HepG2 (cell line): ENCODE data around the gene CHRD. TPM values are rescaled to one million over a fixed set of nuclear protein-coding genes. Genes with fewer than 3 reads are reported as not detected.

Experiments used
- ATRX ChIP-seq: sonication (generic); formaldehyde crosslinking; IDR thresholded peaks from 2 replicates; pipeline ENCODE4 v1.4.0; 2020; ENCODE audit warnings: missing genetic modification reagents, borderline replicate concordance
- EED ChIP-seq: sonication (generic); formaldehyde crosslinking; IDR thresholded peaks from 2 replicates; pipeline ENCODE4 v1.5.0; 2020; ENCODE audit warnings: mild to moderate bottlenecking, missing genetic modification reagents
- FOXP4 ChIP-seq: sonication (generic); formaldehyde crosslinking; IDR thresholded peaks from 2 replicates; pipeline ENCODE4 v1.4.0; 2020; ENCODE audit warnings: missing genetic modification reagents
- GABPA ChIP-seq, 2 experiments: IDR thresholded peaks; 2 replicates each; pipeline ENCODE4 v1.6.1; 2011 to 2016; ENCODE audit warnings: low read depth in 2 of 2, low read length in 1 of 2, missing biosample characterization in 1 of 2, missing genetic modification characterization in 1 of 2
- GABPB1 ChIP-seq: IDR thresholded peaks from 2 replicates; pipeline ENCODE4 v1.6.1; 2016; ENCODE audit warnings: mild to moderate bottlenecking, missing genetic modification reagents, moderate library complexity, missing compliant biosample characterization
- GFI1 ChIP-seq: sonication (generic); formaldehyde crosslinking; IDR thresholded peaks from 2 replicates; pipeline ENCODE4 v1.5.0; 2020; ENCODE audit warnings: missing genetic modification reagents, mild to moderate bottlenecking, borderline replicate concordance
- IRX3 ChIP-seq: sonication (generic); formaldehyde crosslinking; IDR thresholded peaks from 2 replicates; pipeline ENCODE4 v1.8.1; 2023; ENCODE audit warnings: mild to moderate bottlenecking, low read depth, missing genetic modification reagents, borderline replicate concordance
- NR2F2 ChIP-seq: IDR thresholded peaks from 2 replicates; pipeline ENCODE4 v1.6.1; 2012; ENCODE audit warnings: low read depth, inconsistent platforms, borderline replicate concordance
- TEAD3 ChIP-seq: optimal IDR thresholded peaks from 2 replicates; pipeline ENCODE3; 2016; ENCODE audit warnings: borderline replicate concordance
- THAP11 ChIP-seq: IDR thresholded peaks from 2 replicates; pipeline ENCODE4 v1.6.1; 2016; ENCODE audit warnings: missing biosample characterization, missing genetic modification reagents
- UBTF ChIP-seq: sonication (generic); formaldehyde crosslinking; IDR thresholded peaks from 2 replicates; pipeline ENCODE4 v1.4.0; 2020; ENCODE audit warnings: mild to moderate bottlenecking, missing genetic modification reagents
- XBP1 ChIP-seq: sonication (generic); formaldehyde crosslinking; IDR thresholded peaks from 2 replicates; pipeline ENCODE4 v1.5.0; 2020; ENCODE audit warnings: missing genetic modification reagents
- ZFP41 ChIP-seq: sonication (generic); formaldehyde crosslinking; IDR thresholded peaks from 2 replicates; pipeline ENCODE4 v1.4.0; 2020; ENCODE audit warnings: mild to moderate bottlenecking, missing genetic modification reagents, borderline replicate concordance
- ZFX ChIP-seq: sonication (generic); formaldehyde crosslinking; IDR thresholded peaks from 2 replicates; pipeline ENCODE4 v1.4.0; 2020; ENCODE audit warnings: mild to moderate bottlenecking, low read depth, missing genetic modification reagents, moderate library complexity
- ZNF282 ChIP-seq: fragments of 450-650 bp; IDR thresholded peaks from 2 replicates; pipeline ENCODE4 v1.6.1; 2018; ENCODE audit not compliant: partially characterized antibody
- ZNF431 ChIP-seq: sonication (generic); formaldehyde crosslinking; IDR thresholded peaks from 2 replicates; pipeline ENCODE4 v1.9.0; 2022; ENCODE audit warnings: missing genetic modification reagents, low read depth, mild to moderate bottlenecking, borderline replicate concordance
- ZNF619 ChIP-seq: sonication (generic); formaldehyde crosslinking; IDR thresholded peaks from 2 replicates; pipeline ENCODE4 v1.4.0; 2020; ENCODE audit warnings: mild to moderate bottlenecking, missing genetic modification reagents
- ZNF724P ChIP-seq: sonication (generic); formaldehyde crosslinking; IDR thresholded peaks from 2 replicates; pipeline ENCODE4 v1.8.0; 2022; ENCODE audit warnings: missing genetic modification reagents, borderline replicate concordance
- ZNF772 ChIP-seq: sonication (generic); formaldehyde crosslinking; IDR thresholded peaks from 2 replicates; pipeline ENCODE4 v1.5.0; 2020; ENCODE audit warnings: mild to moderate bottlenecking, missing genetic modification reagents
- ZSCAN21 ChIP-seq: sonication (generic); formaldehyde crosslinking; IDR thresholded peaks from 2 replicates; pipeline ENCODE4 v1.8.0; 2022; ENCODE audit warnings: mild to moderate bottlenecking, missing genetic modification reagents, moderate library complexity, borderline replicate concordance
- polyA plus RNA-seq, 8 experiments: library from polyadenylated mRNA; depleted of rRNA in 3 of 8; stranded (reverse) in 7 of 8; unstranded in 1 of 8; fragments of >200 nt; fragmentation: Illumina TruSeq in 4 of 8; extraction: Trizol in 4 of 8; gene quantifications; 2 replicates each; pipeline versions ENCODE4 v1.2.1 to v1.2.3, GENCODE V29; 2011 to 2016; ENCODE audit warnings: low read depth in 4 of 8, missing spikeins in 1 of 8, mixed read lengths in 1 of 8; ENCODE audit not compliant: insufficient read depth in 1 of 8
- total RNA-seq, 5 experiments: library from RNA; depleted of rRNA; stranded (reverse); fragments of >200 nt; fragmentation: Illumina TruSeq; extraction: Trizol; gene quantifications; 2 replicates each; pipeline ENCODE4 v1.2.3, GENCODE V29; 2016; ENCODE audit warnings: low read depth in 1 of 5
- TF ChIP-seq, protein P1 (sequence below): fragments of 450-650 bp; IDR thresholded peaks from 2 replicates; pipeline ENCODE4 v1.6.1; 2016
- TF ChIP-seq, protein P2 (sequence below): IDR thresholded peaks from 2 replicates; pipeline ENCODE4 v1.6.1; 2016; ENCODE audit warnings: missing compliant biosample characterization, missing genetic modification reagents, borderline replicate concordance

Gene CHRD
- total and polyA plus RNA-seq, 2 of the 13 experiments (the other 11 are each of a cell fraction or from before 2014, with no cell fraction given) = 22.2 to 35.2 TPM

DNA sequence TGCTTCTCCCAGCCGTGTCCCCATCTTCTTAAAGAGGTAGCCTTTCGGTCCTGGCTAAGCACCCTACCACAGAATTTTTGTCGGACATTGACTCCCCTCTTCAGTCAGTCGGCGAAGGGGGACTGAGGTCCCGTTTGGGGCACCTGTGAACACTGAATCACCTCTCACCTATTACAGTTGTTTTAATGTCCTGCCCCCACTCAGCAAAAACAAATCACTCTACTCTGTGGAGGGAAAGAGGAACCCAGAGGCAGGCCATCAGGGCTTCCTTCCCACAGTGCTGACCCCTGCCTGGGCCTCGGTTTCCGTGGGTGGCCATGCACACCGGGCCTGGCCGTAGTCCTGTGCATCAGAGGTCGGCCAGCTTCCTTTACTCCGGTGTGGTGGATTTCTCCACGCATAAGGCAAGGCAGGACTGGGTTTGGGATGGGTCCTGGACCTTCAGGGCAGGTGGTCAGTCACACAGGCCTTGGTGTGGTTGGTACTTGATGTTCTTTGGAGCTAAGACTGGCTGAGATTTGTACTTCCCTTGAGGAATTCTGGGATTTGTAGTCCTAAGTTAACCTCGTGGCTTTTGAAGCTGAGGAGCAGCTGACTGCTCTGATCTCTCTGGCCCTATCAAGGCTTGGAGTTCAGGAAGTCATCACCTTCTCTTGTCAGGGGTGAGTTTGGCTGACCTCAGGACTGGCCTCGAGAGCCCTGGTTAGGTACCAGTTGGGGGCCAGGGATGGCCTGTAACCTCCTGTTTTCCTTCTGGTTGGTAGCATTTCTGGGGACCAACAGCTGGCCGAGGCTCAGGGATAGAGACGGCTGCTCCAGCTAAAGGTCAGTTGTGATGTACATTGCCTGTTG lies 43.1 kb upstream of the CHRD start (continued):
- TF ChIP-seq, protein P1, sequence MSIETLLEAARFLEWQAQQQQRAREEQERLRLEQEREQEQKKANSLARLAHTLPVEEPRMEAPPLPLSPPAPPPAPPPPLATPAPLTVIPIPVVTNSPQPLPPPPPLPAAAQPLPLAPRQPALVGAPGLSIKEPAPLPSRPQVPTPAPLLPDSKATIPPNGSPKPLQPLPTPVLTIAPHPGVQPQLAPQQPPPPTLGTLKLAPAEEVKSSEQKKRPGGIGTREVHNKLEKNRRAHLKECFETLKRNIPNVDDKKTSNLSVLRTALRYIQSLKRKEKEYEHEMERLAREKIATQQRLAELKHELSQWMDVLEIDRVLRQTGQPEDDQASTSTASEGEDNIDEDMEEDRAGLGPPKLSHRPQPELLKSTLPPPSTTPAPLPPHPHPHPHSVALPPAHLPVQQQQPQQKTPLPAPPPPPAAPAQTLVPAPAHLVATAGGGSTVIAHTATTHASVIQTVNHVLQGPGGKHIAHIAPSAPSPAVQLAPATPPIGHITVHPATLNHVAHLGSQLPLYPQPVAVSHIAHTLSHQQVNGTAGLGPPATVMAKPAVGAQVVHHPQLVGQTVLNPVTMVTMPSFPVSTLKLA = no peak
- TF ChIP-seq ZNF724P (CRISPR knock-in tag) (0 out of 2 replicates have a peak, but pooled peaks have one; percentile 43), ATRX (CRISPR knock-in tag) (no peak), ZNF282 (no peak), IRX3 (CRISPR knock-in tag) (no peak), NR2F2 (no peak), THAP11 (CRISPR knock-in tag) (peak; percentile 97), ZSCAN21 (CRISPR knock-in tag) (no peak), ZNF431 (CRISPR knock-in tag) (no peak), GABPB1 (CRISPR knock-in tag) (peak; percentile 72), FOXP4 (CRISPR knock-in tag) (no peak), GABPA (IDR thresholded peaks at IDR 0.05; ENCODE audit: low read depth, low read length) (no peak), GABPA (CRISPR knock-in tag; IDR thresholded peaks at IDR 0.05; ENCODE audit: low read depth) (peak; percentile 82), ZFX (peak; percentile 88; the same call in 1 of the 2 replicates), GFI1 (CRISPR knock-in tag) (peak; percentile 94), UBTF (CRISPR knock-in tag) (peak; percentile 29; the same call in 1 of the 2 replicates), ZNF619 (CRISPR knock-in tag) (0 out of 2 replicates have a peak, but pooled peaks have one; percentile 25), XBP1 (no peak), ZNF772 (CRISPR knock-in tag) (peak; percentile 54; the same call in 1 of the 2 replicates), ZFP41 (0 out of 2 replicates have a peak, but pooled peaks have one; percentile 51), TEAD3 (no peak), EED (CRISPR knock-in tag) (no peak)
- TF ChIP-seq, protein P2, sequence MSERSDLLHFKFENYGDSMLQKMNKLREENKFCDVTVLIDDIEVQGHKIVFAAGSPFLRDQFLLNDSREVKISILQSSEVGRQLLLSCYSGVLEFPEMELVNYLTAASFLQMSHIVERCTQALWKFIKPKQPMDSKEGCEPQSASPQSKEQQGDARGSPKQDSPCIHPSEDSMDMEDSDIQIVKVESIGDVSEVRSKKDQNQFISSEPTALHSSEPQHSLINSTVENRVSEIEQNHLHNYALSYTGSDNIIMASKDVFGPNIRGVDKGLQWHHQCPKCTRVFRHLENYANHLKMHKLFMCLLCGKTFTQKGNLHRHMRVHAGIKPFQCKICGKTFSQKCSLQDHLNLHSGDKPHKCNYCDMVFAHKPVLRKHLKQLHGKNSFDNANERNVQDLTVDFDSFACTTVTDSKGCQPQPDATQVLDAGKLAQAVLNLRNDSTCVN (CRISPR knock-in tag) = 0 out of 2 replicates have a peak, but pooled peaks have one; percentile 6
